GM18870 (cell line): ENCODE results near the gene PET117.
"Not testable (repeated sequence)": the region's sequence is repeated elsewhere in the genome, so short reads cannot be mapped to it uniquely, and the experiment has no call there.

Experiments used
- ATAC-seq: cut with Tn5 transposase; IDR thresholded peaks from one replicate; pipeline ENCODE4 v1.9.1; 2021; ENCODE audit warnings: moderate library complexity; ENCODE audit not compliant: unreplicated experiment

The PET117 gene

DNA sequence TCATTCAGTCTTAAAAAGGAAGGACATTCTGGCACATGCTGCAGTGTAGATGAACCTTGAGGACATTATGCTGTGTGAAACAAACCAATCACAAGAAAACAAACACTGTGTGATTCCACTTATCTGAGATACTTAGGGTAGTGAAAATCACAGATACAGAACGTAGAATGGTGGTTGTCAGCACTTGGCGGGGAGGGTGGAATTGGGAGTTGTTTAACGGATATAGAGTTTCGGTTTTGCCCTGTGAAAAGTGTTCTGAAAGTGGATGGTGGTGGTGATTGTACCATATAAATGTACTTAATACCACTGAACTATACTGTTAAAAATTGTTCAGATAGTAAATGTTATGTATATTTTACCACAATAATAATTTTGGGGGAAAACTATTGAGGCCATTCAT is 18.4 kb downstream of the PET117 start:
- ATAC-seq, result no peak

DNA sequence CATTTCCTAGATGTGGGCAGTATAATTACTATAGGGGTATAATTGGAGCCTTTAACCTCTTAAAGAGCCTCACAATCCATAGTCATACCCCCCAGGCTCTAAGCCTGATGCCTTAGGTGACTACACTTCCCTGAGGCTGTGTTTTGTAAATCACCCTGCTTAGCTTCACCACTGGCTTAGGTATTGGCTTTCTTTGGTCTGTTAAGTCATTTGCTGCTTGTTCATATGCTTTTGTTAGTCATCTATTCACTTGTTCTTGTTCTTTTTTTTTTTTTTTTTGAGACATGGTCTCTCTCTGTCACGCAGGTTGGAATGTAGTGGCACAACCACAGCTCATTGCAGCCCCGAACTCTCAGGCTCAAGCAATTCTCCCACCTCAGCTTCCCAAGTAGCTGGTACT is 26.7 kb downstream of the PET117 start:
- ATAC-seq, result no peak

DNA sequence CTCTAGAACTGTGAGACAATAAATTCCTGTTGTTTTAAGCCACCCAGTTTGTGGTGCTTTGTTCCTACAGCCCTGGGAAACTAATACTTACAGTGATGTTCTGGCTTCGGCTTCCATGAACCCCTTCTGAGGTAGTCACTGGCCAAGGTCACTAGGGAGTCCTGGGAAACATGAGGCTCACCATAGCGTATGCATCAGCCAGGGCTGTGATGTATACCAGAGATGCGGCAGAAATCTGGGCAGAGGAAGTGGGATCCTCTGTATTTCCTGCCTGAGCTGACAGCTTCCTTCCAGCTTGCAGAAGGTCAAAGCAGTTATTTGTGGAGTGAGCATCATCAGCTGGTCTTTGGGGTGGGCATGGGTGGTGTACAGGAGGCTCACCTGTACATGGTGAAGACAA is 27.9 kb downstream of the PET117 start:
- ATAC-seq, result no peak

GRCh38 chr20:18166241-18166881 is 28.7 kb downstream of the PET117 start:
- no peak for ATAC-seq

DNA sequence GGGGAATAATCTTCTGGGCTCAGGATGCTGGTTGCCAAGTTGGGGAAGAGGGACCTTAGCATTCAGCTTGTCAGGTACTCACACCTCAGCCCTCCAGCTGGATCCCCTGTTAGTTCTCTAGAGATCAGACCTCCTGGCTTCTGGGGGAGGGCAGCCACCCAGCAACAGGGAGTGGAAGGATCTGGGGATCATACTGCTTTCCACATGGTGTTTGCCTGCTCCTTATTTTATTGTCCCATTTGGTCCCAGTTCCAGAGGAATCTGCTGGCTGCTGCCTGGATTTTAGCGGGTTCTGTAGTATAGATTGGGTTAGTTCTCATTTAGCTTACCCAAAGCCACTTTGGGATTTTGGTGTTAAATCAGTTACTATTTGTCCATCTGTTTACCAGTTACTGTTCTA is 29.3 kb downstream of the PET117 start:
- no peak for ATAC-seq

DNA sequence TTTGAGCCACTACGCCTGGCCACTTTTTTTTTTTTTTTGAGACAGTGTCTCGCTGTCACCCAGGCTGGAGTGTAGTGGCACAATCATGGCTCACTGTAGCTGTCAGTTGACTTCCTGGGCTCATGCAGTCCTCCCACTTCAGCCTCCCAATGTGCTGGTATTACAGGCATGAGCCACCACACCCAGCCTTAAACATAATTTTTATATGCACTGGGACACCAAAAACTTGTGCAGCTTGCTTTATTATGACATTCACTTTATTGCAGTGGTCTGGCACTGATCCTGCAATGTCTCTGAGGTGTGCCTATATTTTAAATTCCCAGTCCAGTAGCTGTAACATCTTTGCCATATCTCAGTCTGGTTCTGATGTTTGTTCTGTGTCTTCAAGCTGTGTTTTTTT is 34.7 kb downstream of the PET117 start:
- ATAC-seq, result no peak

DNA sequence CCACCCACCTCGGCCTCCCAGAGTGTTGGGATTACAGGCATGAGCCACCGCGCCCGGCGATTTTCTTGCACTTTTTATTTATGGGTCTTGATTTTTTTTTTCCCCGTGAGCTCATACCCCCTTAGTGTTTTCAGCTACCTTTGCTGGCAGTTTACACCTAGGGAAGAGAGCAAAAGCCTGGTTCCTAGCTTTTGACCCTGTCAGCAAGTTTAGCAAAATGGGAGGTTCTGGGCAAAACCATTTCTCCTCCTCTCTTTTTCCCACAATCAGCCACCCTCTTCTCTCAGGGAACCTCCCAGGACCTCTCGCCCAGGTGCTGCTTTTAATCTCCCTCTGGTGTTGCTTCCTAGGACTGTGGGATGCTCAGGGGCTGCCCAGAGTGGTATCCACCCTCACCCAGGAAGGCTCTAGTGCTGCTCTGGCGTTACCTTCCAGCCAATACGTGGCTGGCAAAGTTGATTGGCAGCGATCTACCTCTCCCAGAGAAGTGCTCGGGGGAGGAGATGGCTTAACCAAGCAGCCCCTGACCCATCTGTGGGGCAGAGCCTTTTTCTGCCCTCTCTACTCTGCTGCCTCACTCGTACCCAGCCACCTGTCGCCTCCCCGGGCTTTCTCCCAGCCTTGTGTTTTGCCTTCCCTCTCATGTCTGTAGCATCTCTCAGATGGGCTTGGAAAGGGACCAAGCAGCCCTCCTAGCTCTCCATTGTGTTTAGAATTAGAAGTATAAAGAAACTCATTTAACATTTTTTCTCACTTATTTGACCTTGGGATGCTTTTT is 37.4 kb downstream of the PET117 start:
- no peak for ATAC-seq

- no peak for ATAC-seq
Measured at GRCh38 chr20:18176318-18176785, 38.7 kb downstream of the PET117 start.

- not testable (repeated sequence) for ATAC-seq
Measured at GRCh38 chr20:18180366-18180765, 42.7 kb downstream of the PET117 start.

GRCh38 chr20:18180815-18181214 is 43.2 kb downstream of the PET117 start:
- no peak for ATAC-seq

DNA sequence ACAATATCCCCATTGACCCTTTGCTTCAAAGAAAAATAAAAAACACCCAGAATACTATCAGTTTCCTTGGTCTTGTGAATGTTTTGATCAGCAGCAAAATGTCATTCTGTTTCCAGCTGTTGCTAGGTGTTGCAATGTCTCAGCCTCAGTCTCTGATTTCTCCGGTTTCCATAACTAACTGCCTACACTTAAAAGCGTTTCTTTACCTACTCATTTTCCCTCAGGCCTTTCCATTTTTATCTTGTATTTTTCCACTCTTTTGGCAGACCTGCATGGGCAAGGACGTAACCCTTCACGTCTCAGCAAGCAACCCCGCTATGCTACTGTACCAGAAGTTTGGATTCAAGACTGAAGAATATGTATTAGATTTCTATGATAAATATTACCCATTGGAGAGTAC is 49.4 kb downstream of the PET117 start:
- no peak for ATAC-seq

GRCh38 chr20:18188434-18188833 is 50.8 kb downstream of the PET117 start:
- ATAC-seq, result no peak

DNA sequence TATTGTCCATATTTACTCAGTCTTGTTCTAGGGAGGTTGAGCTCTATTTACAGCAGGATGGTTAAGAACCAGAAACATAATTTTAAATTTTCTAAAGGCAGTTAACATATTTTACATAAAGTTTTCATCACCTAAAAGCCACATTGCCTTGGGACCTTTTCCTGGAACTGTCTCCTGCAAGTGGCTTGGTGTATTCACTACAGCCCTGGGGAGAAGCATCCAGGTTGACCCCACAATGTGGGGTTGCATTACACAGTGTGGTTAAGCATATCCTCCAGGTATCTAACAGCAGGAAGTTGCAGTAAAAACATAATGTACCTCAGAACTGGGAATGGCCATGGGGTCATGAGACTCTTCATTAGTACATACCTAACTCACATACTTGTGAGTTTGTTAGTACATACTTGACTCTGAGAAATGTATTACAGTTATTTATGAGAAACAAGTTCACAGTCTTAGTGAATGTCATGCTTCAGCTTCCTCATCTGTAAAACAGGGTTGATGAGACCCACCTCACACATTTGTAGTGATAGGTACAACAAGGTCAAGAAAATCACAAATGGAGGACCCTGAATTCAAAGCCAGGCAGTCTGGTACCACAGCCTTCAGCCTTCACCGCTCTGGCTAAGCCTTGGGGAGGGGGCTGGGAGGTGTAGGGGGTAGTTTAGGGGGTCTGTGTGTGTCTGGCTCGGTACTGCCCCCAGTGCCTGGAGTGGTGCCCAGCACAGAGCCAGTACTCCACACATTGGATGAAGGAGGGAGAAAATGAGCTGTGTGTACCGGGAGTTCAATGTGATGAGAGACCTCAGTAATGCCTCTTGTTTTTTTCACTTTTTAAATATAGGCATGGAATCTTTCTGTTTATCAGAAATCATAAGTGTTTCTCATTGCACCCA is 52.9 kb downstream of the PET117 start:
- no peak for ATAC-seq

DNA sequence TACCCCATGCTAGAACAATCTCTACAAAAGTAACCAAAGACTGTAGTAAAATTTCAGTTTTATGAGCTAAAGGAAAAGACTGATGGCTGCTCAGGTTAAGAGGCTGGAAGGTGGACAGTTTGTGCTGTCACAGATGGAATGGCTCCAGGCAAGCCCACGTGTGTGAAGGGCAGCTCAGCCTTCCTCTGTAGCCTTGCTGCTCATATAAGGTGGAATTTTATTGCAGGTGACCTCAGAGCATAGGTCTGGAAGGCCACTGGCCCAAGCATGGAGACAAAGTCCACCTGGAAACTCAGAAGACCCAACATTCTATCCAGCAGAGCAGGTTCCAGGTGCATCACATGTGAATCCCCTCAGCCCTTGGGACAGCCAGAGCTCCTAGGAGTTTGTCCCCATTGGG is 53.6 kb downstream of the PET117 start:
- no peak for ATAC-seq
